ENCODE data around the gene CCNYL1.

The CCNYL1 gene

DNA sequence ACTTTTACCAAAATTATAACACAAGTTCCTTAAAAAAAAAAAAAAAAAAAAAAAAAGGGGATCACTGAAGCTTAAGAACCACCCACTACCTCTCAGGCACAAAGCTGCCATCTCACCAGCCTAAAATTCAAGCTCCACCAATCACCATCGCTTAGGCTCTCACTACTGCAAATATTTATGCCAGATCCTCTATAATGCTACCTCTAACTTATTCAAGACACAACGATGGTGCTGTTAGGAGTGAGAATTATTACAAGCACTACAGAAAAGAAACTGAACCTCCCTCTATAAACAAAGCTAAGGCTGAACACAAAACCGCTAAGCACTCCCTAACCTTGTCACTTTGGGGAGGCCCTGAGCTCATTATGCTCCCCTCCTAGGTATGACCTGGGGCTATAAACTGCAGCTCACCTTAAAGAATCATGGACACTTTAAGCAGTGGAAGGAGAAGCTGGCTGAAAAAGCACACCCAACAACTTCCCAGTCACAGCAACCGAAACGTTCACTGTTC lies 54.7 kb downstream of the CCNYL1 start:
- DNase-seq (ENCODE audit: low read depth) = no peak

DNA sequence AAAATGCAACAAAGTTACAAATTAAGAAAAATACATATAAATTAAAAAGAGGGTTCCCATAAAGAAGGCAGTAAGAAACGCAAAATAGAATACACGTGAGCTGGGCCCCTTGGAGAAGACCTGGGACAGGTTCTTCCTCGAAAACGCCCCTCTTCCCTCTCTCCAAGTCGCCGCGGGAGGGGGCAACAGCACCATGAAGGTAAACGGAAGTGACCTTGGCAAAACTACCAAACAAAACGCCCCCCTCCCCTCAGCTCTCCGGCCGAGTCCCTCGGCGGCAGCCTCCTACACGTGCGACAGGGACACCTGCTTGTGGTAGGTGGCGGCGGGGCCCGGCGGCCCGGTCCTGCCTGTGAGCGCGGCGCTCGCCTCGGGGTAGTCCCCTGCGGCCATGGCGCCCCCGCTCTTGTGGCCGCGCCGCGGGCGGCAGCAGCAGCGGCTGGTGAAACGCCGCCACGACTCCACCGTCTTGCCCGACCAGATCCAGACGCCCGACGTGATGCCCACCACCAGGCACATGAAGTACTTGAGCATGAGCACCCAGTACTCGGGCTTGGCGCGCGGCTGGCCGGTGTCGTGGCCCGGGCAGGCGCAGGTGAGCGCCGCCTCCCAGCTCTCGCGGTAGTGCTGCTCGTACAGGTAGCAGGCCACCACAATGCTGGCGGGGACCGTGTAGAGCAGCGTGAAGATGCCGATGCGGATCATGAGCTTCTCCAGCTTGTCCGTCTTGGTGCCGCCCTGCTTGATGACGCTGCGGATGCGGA lies 55.4 kb downstream of the CCNYL1 start:
- no peak for DNase-seq (ENCODE audit: low read depth)

DNA sequence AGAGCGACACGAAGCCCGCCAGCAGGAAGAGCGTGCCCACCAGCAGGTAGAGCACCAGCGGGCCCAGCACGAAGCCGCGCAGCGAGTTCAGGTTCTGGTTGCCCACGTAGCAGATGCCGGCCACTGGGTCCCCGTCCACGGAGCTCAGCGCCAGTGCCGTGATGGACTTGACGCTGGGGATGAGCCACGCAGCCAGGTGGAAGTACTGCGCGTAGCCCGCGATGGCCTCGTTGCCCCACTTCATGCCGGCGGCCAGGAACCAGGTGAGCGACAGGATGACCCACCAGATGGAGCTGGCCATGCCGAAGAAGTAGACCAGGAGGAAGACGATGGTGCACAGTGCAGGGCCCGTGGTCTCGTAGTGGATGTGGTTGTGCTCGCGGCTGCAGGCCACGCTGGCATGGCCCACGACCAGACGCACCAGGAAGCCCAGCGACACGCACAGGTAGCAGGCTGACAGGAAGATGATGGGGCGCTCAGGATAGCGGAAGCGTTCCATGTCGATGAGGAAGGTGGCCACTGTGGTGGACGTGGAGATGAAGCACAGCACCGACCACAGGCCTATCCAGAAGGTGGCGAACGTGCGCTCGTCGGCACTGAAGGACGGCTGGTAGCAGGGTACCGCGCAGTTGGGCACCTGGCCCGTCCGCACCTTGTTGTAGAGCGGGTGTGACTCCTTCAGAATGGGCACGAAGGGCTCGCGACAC lies 56.2 kb downstream of the CCNYL1 start:
- DNase-seq (ENCODE audit: low read depth) = no peak

DNA sequence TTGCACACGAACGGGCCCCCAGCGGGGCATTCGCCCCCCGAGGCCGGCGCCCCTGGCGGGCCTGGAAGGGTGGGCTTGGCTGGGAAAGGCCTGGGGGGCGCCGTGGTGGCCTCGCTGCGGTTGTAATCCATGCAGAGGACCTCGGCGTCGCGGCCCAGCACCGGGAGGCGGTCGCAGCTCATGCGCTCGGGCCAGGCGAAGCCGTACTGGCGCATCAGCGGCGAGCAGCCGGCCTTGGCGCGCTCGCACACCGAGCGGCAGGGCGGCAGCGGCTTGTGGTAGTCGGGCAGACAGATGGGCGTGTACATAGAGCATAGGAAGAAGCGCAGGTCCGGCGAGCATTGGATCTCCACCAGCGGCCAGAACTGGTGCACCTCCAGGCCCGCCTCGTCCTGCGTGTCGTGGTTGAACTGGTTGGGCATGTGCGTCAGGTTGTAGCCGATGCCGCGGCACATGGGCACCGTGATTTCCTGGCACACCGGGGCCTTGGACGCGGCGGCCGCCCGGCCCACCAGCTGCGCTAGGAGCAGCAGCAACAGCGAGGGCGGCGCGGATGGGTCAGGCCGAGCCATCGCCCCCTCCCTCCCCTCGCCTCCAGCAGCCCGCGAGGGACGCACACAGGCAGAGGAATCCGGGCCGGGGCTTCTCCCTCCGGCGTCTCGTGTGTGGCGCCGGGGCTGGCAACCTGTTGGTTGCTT lies 56.9 kb downstream of the CCNYL1 start:
- DNase-seq (ENCODE audit: low read depth) = no peak

DNA sequence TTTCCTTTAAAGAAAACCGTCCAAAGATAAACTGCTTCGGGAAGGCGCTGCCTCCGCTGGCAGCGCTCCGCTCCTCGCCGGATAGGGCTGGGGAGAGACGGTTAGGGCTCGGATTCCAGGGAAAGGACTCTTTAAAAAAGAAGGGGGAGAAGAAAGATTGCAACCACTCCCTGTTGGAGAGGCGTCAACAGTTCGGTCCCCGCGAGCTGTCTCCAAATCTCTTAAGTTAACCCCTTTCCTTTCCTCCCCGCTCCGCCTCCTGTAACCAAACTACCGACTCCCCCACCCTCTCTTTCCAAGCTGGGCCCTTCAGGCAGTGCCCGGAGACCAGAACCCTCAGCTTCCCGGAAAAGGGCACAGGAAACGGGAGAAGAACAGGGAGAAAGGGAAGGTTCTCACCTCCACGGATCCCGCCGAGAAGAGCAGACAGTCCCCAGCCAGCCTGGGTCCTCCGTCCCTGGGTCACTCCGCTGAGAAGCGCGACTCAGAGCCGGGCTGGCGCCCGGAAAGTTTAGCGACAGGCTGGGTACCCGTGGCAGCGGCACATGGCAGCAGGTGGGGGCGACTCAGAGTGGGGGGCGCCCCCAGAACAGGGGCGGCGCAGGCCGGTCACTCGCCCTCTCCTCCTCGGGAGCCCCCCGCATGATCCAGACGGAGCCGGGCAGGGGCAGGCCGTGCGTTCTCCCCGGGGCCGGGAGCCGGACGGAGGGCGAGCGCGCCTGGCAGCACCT lies 57.6 kb downstream of the CCNYL1 start:
- DNase-seq (ENCODE audit: low read depth) = no peak

DNA sequence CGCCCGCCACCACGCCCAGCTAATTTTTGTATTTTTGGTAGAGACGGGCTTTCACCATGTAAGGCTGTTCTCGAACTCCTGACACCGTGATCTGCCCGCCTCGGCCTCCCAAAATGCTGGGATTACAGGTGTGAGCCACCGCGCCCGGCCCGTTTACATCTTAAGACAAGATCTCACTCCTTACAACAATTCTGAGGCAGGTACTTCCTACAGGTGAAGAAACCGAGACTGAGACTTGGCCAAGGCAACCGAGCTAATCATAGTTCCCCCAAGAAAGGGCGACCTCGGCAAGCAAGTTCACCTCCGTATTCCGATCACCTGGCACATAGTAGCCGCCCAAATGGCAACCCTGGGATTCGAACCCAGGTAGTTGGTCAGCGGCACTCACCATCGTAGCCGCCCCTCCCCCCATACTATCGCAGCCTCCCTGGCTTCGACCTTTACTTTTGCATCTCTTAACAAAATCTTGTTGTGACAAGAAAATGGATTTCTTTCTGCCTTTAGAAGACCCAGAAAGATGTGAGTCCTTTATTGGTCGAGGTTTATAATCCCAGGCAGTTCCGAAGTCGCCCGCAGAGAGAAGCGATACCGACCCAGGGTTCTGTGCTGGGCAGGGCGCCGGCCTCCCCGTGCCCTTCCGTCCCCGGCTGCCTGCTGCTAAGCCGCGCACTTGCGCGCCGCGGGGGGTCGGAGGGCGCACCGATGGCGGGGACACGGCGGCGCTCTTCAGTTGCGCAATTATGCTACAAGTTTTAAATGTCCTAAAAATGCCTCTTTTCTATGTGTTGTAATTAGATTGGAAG lies 59.4 kb downstream of the CCNYL1 start:
- no peak for DNase-seq (ENCODE audit: low read depth)

DNA sequence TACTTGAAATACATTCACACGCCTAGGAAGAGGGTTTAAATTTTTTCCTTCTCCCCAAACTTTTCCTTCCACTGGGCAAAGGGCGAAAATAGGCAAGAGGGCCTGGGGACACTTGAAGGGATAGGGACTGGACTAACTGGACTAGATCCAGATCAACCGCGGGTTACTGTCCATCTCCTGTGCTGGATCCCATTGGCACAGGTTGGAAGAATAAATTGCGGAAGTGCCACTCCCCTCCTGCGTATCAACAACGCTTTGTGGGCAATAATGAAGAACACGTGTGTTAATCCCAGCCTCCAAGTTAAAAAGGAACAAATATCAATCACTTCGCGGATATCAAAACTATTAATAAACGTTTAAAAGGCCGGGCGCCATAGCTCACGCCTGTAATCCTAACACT lies 60.0 kb downstream of the CCNYL1 start:
- DNase-seq (ENCODE audit: low read depth) = no peak

DNA sequence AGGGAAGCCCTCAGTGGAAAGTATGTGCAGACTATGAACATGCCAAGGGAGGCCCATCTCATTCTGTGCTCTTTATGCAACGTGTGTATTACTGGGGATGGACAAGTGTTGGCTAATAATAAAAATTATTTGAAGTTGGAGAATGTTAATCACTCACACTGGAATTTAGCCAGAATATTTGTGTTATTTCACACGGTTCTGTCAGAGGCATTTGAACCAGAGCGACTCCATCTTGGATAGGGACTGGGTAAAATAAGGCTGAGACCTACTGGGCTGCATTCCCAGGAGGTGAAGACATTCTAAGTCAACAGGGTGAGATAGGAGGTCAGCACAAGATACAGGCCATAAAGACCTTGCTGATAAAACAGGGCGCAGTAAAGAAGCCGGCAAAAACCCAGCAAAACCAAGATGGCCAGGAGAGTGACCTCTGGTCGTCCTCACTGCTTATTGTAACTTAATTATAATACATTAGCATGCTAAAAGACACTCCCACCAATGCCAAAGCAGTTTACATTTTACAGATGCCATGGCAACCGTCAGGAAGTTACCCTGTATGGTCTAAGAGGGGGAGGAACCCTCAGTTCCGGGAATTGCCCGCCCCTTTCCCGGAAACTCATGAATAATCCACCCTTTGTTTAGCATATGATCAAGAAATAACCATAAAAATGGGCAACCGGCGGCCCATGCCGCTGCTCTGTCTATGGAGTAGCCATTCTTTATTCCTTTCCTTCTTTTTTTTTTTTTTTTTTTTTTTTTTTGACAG lies 60.8 kb downstream of the CCNYL1 start:
- no peak for DNase-seq (ENCODE audit: low read depth)

DNA sequence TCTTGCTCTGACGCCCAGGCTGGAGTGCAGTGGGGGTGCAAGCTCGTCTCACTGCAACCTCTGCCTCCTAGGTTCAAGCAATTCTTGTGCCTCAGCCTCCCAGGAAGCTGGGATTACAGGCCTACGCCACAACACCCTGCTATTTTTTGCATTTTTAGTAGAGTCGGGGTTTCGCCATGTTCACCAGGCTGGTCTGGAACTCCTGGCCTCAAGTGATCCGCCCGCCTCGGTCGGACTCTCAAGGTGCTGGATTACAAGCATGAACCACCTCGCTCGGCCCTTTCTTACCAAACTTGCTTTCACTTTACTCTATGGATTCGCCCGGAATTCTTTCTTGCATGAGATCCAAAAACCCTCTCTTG lies 61.4 kb downstream of the CCNYL1 start:
- no peak for DNase-seq (ENCODE audit: low read depth)

DNA sequence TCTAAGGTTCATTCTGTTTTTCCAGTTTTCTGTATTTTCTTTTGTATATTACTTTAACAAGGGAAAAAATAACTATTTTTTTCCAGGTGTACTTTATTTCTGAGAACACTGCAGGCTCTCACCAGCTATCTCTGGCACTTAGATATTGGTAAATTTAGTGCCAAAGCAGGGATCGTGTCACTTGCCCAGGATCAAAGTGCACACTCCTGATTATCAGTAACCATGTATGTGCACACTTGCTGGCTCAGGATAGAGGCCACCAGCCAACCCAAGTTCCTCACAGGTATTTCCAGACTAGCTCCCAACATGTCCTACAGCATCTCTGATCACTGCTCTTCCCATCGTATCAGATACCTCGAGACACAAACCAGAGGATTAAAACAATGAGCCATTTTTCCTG lies 64.0 kb downstream of the CCNYL1 start:
- DNase-seq (ENCODE audit: low read depth) = no peak

DNA sequence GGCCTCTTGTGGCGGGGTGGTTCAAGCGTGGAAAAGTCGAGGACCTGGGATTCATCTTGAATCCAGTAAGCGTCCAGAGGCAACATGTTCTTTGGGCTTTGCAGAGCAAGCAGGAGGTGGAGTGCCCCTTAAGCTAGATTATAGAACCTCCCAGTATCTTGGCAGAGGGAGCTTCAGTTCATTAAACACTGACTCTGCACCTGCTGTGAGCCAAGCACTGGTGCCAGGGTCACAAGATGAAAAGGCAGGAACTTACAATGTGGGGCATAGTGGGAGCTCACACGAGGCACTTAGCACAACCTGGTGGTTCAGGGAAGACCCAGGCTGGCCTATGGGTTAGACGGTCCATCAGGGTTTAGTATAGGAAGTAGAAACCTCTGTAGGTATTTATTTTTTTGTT lies 65.7 kb downstream of the CCNYL1 start:
- no peak for DNase-seq (ENCODE audit: low read depth)

DNA sequence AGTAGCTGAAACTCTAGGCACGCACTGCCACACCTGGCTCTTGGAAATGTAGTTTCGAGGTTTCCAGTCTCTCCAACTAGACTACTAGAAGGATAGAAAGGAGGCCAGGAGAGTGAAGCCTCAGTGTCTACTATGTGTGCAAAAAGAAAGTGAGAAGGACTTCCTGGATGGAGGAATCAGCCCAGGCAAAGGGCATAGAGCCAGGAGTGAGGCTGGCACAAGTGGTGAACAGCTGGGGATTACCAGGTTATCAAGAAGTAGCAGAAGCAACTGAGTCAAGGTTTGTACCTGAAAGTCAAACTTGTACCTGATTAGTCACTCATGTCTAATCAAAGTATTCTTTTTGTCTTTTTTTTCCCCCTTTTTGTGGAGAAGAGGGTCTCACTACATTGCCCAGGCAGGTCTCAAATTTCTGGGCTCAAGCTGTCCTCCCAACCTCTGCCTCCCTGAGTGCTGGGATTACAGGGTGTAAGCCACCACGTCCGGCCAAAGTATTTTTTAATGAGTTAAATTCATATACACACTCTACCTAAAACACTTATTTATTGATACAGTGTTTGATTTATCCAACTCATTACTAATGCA lies 67.0 kb downstream of the CCNYL1 start:
- DNase-seq (ENCODE audit: low read depth) = no peak

DNA sequence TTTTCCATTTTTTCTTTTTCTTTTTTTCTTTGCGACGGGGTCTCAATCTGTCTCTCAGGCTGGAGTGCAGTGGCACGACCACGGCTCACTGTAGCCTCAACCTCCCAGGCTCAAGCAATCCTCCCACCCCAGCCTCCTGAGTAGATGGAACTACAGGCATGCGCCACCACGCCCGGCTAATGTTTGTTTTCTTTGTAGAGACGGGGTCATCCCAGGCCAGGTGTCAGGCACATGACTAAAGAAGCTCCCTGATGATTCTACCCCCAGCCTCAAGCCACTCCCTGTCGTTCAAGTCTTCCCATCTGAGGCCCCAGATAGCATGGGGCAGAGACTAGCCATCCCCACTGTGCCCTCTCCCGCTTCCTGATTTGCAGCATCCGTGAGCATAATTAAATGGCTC lies 68.1 kb downstream of the CCNYL1 start:
- DNase-seq (ENCODE audit: low read depth) = no peak

DNA sequence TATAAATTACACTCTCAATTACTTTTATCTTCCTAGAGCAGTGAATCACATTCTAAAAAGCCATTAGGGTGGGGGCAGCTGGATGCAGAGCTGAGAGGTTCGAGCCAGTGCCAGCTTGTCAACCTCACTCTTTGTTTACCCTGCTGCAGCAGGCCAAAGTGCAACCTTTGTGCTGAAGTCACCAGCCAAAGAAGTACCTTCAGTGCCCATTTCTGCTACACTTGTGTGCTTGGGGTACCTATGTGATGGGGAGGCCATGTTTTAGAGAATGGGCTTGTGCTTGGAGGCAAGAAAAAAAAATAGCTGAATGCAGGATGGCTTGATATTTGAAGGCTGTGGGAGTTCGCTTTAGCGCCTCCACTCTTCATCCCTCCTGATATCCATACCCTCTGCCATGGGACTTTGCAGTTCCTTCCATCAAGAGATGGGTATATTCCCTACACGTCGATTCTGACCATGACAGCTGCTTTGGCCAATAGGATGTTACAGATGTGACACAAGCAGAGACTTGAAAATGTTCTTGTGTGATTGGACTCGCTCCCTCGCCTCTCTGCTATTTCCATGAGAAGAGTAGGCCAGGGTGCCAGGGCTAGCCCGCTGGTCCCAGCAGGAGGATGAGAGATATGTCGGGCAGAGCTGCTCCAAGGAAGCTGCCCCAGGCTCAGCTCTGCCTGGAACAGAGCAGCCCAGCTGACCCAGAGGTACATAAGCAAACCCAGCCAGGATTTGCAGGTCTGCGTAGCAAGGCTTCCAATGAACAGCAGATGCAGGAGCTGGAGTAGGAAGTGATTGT lies 71.0 kb downstream of the CCNYL1 start:
- DNase-seq (ENCODE audit: low read depth) = no peak

DNA sequence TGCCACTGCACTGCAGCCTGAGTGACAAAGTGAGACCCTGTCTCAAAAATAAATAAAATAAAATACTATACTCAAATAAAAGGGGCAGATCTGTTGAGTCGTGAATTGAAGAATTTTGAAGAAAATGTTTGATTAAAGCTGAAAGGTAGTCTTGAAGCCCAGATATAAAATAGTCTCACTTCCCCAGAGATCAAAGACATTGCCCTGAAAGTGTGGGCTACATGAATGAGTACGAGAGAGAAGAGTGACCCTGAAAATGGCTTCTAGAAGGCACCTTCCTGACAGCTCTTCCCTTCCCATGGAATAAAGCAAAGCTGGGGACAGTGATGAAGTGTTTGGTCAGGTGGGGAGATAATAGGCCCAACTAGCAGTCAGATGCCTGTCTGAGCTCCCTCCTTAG lies 72.1 kb downstream of the CCNYL1 start:
- DNase-seq (ENCODE audit: low read depth) = no peak

DNA sequence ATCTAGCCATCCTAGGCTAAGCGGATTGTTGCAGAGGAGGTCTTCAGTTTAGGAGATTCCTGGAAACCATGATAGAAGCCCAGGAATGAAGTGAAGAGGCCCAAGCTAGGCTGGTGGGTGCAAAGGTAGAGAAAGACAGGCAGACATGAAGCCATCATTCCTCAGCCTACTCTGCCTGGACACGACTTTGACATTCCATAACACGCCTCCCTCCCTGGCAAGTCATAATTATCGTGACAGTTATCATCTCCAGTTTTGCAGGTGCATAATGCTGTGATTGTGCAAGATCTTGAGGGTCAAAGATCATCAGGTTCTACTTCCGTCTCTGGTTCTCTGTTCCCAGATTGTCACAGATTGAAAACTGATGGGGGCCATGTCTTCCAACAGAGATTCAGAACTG lies 73.5 kb downstream of the CCNYL1 start:
- no peak for DNase-seq (ENCODE audit: low read depth)

DNA sequence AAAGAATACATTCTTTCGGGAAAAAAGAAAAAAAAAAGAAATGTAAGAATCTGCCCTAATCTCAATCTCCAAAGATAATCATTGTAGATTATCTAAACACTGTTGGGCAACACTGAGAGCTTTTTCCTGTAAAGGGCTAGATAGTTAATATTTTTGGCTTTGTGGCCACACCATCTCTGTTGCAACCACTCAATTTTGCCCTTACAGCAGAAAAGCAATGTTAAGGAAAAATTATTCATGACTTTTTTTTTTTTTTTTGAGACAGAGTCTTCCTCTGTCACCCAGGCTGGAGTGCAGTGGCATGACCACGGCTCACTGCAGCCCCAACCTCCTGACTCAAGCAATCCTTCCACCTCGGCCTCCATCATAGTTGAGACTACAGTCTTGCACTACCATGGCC lies 75.6 kb downstream of the CCNYL1 start:
- DNase-seq (ENCODE audit: low read depth) = no peak

DNA sequence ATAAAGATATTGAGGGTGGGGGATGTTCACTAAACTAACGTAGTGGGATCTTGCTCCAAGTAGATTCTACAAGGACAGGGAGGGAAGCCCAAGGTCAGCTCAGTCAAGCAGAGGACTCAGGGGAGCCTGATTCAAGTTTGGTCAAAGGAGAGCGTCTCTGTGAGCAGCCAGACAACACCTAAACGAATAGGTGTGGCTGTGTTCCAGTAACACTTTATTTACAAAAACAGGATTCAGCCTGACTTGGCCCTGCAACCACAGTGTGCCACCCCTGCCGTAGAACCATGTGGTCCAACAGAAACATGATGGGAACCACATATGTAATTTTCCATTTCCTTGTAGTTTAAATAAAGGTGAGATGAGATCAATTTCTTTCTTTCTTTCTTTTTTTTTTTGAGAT lies 76.4 kb downstream of the CCNYL1 start:
- no peak for DNase-seq (ENCODE audit: low read depth)

DNA sequence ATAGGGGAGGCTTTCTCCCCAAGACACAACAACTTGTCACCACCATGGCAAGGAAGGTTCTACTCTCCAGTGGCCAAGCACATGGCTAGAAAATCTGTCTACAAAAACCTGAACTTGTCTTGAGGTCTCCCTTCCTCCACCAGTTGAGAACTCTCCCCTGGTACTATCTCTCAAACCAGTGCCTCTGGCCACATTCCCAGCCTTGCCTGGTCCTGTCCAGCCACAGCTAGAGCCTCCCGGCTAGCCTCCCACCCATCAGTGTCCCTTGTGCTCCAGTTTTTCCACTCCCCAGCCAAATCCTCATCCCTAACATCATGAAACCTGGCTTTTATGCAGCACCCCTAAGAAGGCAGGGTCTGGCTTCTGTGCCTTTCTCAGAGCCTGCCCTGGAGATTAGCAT lies 79.5 kb downstream of the CCNYL1 start:
- no peak for DNase-seq (ENCODE audit: low read depth)

Measured in stimulated activated CD8-positive, alpha-beta memory T cell treated with anti-CD3 and anti-CD28 coated beads, Interleukin-15, amount 100 ng/mL, for 24 hours (primary cell).